Neural crest cell (in vitro differentiated cells): ENCODE data around the gene UNC45A. TPM values are rescaled to one million over a fixed set of nuclear protein-coding genes. Genes with fewer than 3 reads are reported as not detected.
A peak's percentile ranks its signal among the peaks of the same experiment; 100 is the strongest.

Experiments
- DNase-seq: peaks from one replicate; pipeline ENCODE4 v3.0.0; 2021; ENCODE audit warnings: low read depth, mixed read lengths, low spot score
- H3K27ac Mint-ChIP-seq: one replicate; pipeline ENCODE4 v1.8.0; 2021; ENCODE audit warnings: mild to moderate bottlenecking, mixed read lengths; ENCODE audit not compliant: unreplicated experiment
- H3K27me3 Mint-ChIP-seq: 2 replicates; pipeline ENCODE4 v1.8.0; 2021; ENCODE audit warnings: low read depth, mild to moderate bottlenecking, mixed read lengths
- H3K36me3 Mint-ChIP-seq: 2 replicates; pipeline ENCODE4 v1.8.0; 2021; ENCODE audit warnings: low read depth, mild to moderate bottlenecking, mixed read lengths
- H3K4me1 Mint-ChIP-seq: 2 replicates; pipeline ENCODE4 v1.8.0; 2021; ENCODE audit warnings: mixed read lengths
- H3K4me3 Mint-ChIP-seq: one replicate; pipeline ENCODE4 v1.8.0; 2021; ENCODE audit warnings: mild to moderate bottlenecking, mixed read lengths
- H3K9me3 Mint-ChIP-seq: 2 replicates; pipeline ENCODE4 v1.8.0; 2021; ENCODE audit warnings: mixed read lengths
- total RNA-seq: library from RNA; stranded (reverse); gene quantifications from 2 replicates; pipeline ENCODE4 v1.2.1, GENCODE V29; 2021
- TF ChIP-seq, protein P1 (sequence below): fragments of 200-600 bp; sonication (generic); conservative IDR thresholded peaks from 2 replicates; pipeline ENCODE4 v1.5.0; 2021; ENCODE audit warnings: antibody characterized with exemption, mild to moderate bottlenecking

UNC45A gene
- total RNA-seq, 1 donor from 2014 or later: 65.4 TPM

- H3K4me3 Mint-ChIP-seq: no peak overlapping the region
- peaks cover 5% of the 10 kb centered on the region for H3K4me1 Mint-ChIP-seq
Measured at GRCh38 chr15:90889736-90890456, 45.2 kb upstream of the UNC45A start.

DNA sequence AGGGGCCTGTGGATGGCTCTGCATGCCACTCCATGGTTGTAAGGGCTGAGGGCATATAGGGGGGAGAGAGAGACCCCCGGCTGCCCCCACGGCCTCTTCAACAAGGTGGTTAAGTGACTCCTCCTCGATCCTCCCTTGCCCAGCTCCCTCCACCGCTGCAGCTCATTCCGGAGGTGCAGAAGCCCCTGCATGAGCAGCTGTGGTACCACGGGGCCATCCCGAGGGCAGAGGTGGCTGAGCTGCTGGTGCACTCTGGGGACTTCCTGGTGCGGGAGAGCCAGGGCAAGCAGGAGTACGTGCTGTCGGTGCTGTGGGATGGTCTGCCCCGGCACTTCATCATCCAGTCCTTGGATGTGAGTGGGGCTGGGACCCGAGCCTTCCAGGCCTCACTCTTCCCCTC lies 44.2 kb upstream of the UNC45A start:
- TF ChIP-seq, protein P1, sequence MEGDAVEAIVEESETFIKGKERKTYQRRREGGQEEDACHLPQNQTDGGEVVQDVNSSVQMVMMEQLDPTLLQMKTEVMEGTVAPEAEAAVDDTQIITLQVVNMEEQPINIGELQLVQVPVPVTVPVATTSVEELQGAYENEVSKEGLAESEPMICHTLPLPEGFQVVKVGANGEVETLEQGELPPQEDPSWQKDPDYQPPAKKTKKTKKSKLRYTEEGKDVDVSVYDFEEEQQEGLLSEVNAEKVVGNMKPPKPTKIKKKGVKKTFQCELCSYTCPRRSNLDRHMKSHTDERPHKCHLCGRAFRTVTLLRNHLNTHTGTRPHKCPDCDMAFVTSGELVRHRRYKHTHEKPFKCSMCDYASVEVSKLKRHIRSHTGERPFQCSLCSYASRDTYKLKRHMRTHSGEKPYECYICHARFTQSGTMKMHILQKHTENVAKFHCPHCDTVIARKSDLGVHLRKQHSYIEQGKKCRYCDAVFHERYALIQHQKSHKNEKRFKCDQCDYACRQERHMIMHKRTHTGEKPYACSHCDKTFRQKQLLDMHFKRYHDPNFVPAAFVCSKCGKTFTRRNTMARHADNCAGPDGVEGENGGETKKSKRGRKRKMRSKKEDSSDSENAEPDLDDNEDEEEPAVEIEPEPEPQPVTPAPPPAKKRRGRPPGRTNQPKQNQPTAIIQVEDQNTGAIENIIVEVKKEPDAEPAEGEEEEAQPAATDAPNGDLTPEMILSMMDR: no peak
- H3K4me1 Mint-ChIP-seq: peaks cover 4% of the 10 kb centered on the region
- no peak overlapping the region for H3K27ac Mint-ChIP-seq
- no peaks in the 10 kb centered on the region for H3K27me3 Mint-ChIP-seq
- H3K36me3 Mint-ChIP-seq: no peaks in the 10 kb centered on the region
- DNase-seq: no peak
- H3K9me3 Mint-ChIP-seq: no peaks in the 10 kb centered on the region
- H3K4me3 Mint-ChIP-seq: no peak overlapping the region

More at GRCh38 chr15:90889736-90890456, 45.2 kb upstream of the UNC45A start:
- no peaks in the 10 kb centered on the region for H3K9me3 Mint-ChIP-seq
- no peaks in the 10 kb centered on the region for H3K36me3 Mint-ChIP-seq
- no peaks in the 10 kb centered on the region for H3K27me3 Mint-ChIP-seq
- TF ChIP-seq, protein P1: no peak
- no peak overlapping the region for H3K27ac Mint-ChIP-seq
- DNase-seq: no peak

- H3K27ac Mint-ChIP-seq: no peak overlapping the region
- H3K27me3 Mint-ChIP-seq: no peaks in the 10 kb centered on the region
- DNase-seq: no peak
- no peaks in the 10 kb centered on the region for H3K9me3 Mint-ChIP-seq
- TF ChIP-seq, protein P1: no peak
- no peaks in the 10 kb centered on the region for H3K36me3 Mint-ChIP-seq
- no peaks in the 10 kb centered on the region for H3K4me1 Mint-ChIP-seq
- no peak overlapping the region for H3K4me3 Mint-ChIP-seq
Measured at GRCh38 chr15:90891346-90891949, 43.6 kb upstream of the UNC45A start.

DNA sequence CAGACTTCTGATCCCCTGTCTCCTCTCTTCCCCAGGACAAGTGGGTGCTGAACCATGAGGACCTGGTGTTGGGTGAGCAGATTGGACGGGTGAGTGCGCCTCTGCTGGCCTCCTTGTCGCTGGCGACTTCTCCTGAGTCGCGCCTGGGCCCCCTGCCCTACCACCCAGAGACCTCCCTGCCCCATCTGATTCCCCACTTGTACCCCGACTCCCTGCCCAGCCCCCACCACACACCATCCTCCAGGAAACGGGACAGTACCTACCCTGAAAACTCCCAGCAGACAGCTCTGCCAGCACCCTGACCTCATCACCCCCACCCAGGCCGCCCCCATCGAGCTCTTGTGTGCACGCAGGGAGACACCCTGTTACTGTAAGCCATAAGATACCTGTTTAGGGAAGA lies 43.1 kb upstream of the UNC45A start:
- TF ChIP-seq, protein P1: no peak
- H3K27ac Mint-ChIP-seq: no peak overlapping the region
- H3K4me3 Mint-ChIP-seq: no peak overlapping the region
- DNase-seq: no peak
- H3K9me3 Mint-ChIP-seq: no peaks in the 10 kb centered on the region
- H3K27me3 Mint-ChIP-seq: no peaks in the 10 kb centered on the region
- H3K36me3 Mint-ChIP-seq: no peaks in the 10 kb centered on the region
- no peaks in the 10 kb centered on the region for H3K4me1 Mint-ChIP-seq

GRCh38 chr15:90892498-90893174 lies 42.4 kb upstream of the UNC45A start:
- Mint-ChIP-seq H3K9me3 (no peaks in the 10 kb centered on the region), H3K27ac (peak overlapping the region; percentile 27), H3K27me3 (no peaks in the 10 kb centered on the region), H3K4me3 (no peak overlapping the region), H3K36me3 (no peaks in the 10 kb centered on the region), H3K4me1 (no peaks in the 10 kb centered on the region)
- DNase-seq: no peak
- TF ChIP-seq, protein P1: no peak
